Erythroblast (primary cell): ENCODE results near the gene TLK1.

Experiments used
- GATA1 ChIP-seq: IDR thresholded peaks from 2 replicates; pipeline ENCODE4 v1.6.1; 2011; ENCODE audit warnings: low read depth, mild to moderate bottlenecking, control low read depth, low read length, moderate library complexity
- POLR2A ChIP-seq: IDR thresholded peaks from 2 replicates; pipeline ENCODE4 v1.6.1; 2011; ENCODE audit warnings: mild to moderate bottlenecking, low read length

DNA sequence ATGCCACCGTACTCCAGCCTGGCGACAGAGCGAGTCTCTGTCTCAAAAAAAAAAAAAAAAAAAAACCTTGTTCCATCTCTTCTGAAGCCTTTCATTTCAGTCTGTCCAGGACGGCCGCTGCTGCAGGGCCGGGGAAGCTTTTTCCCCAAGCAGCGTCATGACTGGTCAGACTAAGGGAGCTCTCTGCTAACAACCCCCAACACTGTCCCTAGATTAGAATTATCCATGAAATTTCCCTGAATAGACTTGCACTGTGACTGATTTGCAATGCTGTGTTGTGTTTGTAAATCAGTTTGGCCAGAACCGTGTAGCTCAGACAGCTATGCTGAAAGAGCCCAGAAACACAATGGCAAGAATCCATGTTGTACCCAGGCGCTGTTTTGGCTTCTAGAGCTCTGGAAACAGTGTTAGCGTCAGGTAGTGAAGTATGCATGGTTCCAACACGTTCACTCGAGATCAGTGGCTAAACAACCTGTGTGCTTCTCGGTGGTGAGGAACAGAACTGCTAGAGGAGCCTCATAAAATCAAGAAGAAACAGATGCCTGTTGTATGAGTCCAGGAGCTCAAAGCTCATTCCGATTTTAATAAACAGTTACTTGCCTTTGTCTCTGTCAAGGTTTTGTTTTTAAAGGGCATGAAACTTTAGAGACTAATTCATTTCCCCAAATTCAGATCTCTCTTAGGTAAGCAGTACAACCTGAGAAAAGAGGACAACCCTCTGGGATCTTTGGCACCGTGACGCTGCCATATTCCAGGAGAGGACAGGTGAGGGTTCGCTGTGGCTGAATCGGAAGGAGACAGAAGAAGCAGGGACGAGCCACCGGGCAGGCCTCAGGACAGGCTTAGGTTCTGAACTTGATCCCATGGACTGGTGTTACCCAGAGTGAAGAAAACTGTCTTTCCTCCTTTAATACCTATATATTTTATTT, 188.1 kb downstream of the TLK1 start:
- TF ChIP-seq POLR2A (no peak), GATA1 (no peak)
